T47D (cell line): Measurements from ENCODE around the gene ELFN1.

Experiments
- DNase-seq, 2 experiments: peaks; one replicate each; pipeline versions ENCODE4 v3.0.0 to v3.0.0-alpha.2; 2011 to 2012; ENCODE audit warnings: low read depth in 1 of 2, low spot score in 1 of 2
- JUND ChIP-seq: IDR thresholded peaks from 2 replicates; pipeline ENCODE4 v1.6.1; 2012; ENCODE audit warnings: low read depth
- in situ Hi-C: cut with HindIII; loops from 2 replicates; pipeline ENCODE4 v1.10.0; 2016; ENCODE audit warnings: low sequenced_read_pairs, low pct_unique_long_range_greater_than_20kb

ELFN1 gene

GRCh38 chr7:1670894-1671593, 967 bp downstream of the ELFN1 start:
- in situ Hi-C loops, result no loop called here
- DNase-seq, result no peak
- no peak for TF ChIP-seq JUND

GRCh38 chr7:1671594-1672451, 1.7 kb downstream of the ELFN1 start:
- no peak for TF ChIP-seq JUND
- in situ Hi-C loops, result no loop called here
- DNase-seq, result no peak

- in situ Hi-C loops, result no loop called here
- no peak for TF ChIP-seq JUND
- DNase-seq, result no peak
These were observed 2.9 kb downstream of the ELFN1 start for GRCh38 chr7:1672851-1673486.

GRCh38 chr7:1673581-1674118, 3.6 kb downstream of the ELFN1 start:
- in situ Hi-C loops, result no loop called here
- no peak for TF ChIP-seq JUND
- no peak for DNase-seq

GRCh38 chr7:1674161-1675035, 4.3 kb downstream of the ELFN1 start:
- no peak for DNase-seq
- no peak for TF ChIP-seq JUND
- in situ Hi-C loops, result no loop called here

GRCh38 chr7:1675036-1675671, 5.1 kb downstream of the ELFN1 start:
- TF ChIP-seq JUND, result no peak
- in situ Hi-C loops, result no loop called here
- DNase-seq, result no peak

- in situ Hi-C loops, result no loop called here
- TF ChIP-seq JUND, result no peak
- no peak for DNase-seq
These were observed 5.8 kb downstream of the ELFN1 start for GRCh38 chr7:1675673-1676549.

GRCh38 chr7:1676550-1677078, 6.5 kb downstream of the ELFN1 start:
- in situ Hi-C loops, result no loop called here
- DNase-seq, result no peak
- no peak for TF ChIP-seq JUND

GRCh38 chr7:1677206-1678080, 7.4 kb downstream of the ELFN1 start:
- TF ChIP-seq JUND, result no peak
- in situ Hi-C loops, result no loop called here
- no peak for DNase-seq

GRCh38 chr7:1678081-1678543, 8.0 kb downstream of the ELFN1 start:
- no peak for DNase-seq
- in situ Hi-C loops, result no loop called here
- no peak for TF ChIP-seq JUND
